Activated CD8-positive, alpha-beta memory T cell treated with anti-CD3 and anti-CD28 coated beads, Interleukin-2, amount 50 U/mL, for 24 hours (primary cell): Measurements from ENCODE around the gene HCST.
"Not testable (repeated sequence)": the region's sequence is repeated elsewhere in the genome, so short reads cannot be mapped to it uniquely, and the experiment has no call there.

Experiments
- DNase-seq: peaks from one replicate; pipeline ENCODE4 v3.0.0-alpha.2; 2020; ENCODE audit errors: extremely low read depth

The HCST gene

DNA sequence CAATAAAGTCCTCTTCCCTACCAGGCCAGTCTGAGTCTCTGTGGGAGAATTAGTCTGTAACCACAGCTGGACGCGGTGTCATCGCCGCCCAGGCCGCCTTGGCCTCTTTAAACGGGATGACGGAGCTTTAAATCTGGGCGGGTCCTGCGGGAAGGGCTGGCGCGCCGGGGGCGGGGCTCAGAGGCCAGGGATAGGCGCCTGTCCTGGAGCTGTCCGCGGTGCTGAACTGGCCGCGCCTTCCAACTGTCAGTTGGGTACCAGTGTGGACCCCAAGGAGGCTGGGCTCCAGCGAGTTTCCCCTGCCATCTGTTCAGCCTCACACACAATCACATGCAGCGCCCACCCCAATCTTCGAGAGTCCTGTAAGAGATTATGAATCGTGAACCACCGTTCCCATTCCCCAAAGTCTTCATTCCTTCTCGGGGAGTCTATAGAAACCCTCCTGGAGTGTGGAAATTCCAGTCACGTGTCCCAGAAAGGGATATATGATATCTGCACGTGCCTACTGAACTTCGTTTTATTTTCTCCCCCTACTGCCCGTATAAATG, 22.5 kb upstream of the HCST start:
- no peak for DNase-seq

DNA sequence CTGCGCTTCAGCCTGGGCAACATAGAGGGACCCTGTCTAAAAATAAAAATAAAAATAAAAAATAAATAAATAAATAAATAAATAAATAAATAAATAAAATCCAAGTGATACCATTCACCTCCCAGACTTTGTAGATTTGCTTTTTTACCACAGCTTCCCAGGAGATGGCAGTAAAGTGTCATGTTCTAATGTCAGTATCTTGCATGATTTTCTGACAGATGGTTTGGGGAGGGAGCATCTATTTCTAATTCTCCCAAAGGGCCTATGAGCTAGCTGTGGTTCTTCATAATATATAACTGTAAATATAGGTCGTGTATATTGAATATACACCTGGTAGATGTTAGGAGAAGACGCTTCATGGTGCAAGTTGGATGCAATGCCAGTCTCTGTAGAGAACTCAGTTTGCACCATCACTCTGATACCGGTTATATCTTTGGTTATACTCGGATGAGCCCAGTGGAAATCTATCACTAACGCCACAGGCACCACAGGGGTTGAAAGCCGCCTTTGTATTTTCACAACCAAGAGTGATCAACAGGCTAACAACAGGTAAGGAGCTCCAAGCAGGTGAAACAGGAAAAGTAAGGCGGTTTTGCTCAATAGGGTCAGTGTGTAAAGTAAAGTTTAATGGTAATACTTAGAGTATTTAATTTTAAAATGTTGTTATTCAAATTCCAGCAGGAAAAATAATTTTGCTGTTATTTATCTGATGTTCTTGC, 20.1 kb upstream of the HCST start:
- no peak for DNase-seq

DNA sequence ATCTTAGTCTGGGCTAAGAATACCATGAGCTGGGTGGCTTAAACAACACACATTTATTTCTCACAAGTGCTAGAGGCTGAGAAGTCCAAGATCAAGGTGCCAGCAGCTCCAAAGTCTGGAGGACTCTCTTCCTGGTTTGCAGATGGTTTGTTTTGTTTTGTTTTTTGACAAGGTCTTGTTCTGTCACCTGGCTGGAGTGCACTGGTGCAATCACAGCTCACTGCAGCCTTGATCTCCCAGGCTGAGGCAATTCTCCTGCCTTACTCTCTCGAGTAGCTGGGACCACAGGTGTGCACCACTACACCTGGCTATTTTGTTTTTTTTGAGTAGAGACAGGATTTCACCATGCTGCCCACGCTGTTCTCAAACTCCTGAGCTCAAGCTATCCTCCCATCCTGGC, 18.4 kb upstream of the HCST start:
- DNase-seq: no peak

DNA sequence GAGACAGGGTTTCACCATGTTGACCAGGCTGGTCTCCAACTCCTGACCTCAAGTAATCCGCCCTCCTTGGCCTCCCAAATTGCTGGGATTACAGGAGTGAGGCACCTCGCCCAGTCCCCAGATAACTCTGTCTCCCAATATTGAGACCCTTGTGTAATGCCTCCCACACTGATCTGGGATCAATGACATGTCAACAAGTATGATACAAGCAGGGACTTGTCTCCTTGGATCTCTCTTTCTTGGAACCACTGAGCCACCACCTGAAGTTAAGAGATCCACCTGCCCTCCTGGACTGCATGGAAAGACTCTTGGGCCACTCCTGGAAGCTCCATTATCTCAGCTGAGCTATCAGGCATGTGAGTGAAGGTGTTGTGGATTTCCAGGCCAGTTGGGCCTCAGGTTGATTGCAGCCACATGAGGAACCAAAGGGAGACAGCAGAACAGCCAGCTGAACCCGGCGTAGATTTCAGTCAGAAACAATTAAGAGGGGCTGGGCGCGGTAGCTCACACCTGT, 17.0 kb upstream of the HCST start:
- DNase-seq: no peak

DNA sequence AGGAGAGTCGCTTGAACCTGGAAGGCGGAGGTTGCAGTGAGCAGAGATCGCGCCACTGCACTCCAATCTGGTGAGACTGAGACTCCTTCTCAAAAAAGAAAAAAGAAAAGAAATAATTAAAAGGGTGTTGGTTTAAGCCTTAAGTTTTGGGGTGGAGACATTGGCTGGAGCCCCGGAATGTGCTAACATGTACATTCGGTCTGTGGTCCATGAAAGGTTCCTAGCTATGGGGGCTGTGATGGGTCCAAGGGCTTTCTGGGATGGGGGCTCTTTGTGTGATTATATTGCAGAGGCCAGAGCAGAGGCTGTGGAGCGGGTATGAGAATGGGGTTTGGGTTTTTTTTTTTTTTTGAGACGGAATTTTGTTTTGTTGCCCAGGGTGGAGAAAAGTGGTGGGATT, 16.4 kb upstream of the HCST start:
- no peak for DNase-seq

DNA sequence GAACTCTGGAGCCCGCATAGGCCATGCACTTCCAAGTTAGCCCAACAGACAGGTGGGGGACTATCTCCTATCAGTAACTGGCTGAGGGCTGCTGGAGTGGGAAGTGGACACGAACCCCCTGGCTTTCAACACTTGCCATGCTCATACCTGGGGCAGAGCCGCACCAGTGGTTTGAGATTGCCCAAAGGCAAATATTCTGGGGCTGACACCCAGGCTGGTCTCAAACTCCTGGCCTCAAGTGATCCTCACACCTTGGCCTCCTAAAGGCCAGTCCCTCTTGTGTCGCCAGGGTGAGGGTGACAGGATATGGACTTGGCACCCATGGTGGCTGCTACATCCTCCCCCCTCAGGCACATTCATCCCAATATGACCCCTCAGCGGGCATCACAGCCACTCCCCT, 15.1 kb upstream of the HCST start:
- DNase-seq: no peak

DNA sequence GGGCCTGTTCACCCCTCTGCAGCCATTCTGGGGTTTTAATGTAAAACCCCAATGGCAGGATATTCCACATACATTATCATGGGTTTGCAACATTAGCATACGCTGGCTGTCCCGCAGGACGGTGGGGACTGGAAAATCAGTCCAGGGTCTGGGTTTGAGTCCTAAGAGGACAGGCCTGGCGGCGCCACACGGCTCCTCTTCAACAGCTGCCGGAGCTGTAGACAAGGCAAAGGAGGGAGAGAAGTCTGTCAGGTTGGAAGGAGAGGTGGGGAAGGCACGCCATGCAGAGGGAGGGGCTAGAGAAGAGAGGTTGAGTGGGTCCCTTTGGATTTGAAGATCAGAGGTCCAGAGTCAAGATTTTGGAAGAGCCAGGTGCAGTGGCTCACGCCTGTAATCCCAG, 13.9 kb upstream of the HCST start:
- no peak for DNase-seq

DNA sequence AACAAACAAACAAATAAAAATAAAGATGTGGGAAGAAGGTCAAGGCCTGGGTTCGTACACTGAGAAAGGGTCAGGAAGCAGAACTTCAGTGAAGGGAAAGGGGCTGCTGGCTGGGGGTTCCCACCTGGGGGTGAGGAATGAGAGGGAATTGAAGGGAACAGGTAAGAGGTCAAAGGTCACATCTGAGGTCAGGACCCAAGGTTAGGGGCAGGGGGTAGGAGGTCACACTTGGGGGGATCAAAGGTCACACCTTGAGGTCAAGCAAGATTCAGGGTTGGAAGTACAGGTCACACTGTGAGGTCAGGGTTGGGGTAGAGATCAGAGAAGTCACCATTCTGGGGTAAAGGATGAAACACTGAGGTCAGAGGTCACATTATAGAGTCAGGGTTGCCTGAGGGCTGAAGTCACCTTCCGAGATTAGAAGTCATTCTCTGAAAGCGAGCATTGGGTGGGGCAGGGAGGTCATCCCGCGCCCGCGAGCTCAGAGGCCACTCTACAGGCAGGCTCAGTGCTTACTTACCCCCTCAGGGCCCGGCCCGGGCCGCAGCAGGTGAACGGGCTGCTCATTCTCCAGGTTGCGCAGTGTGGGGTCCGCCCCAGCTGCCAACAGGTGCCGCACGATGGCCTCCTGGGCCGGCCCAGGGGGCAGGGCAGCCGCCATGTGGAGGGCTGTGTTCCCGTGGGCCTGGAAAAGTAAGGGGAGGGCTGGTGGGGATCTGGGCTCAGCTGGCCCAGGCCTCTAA, 12.8 kb upstream of the HCST start:
- no peak for DNase-seq

DNA sequence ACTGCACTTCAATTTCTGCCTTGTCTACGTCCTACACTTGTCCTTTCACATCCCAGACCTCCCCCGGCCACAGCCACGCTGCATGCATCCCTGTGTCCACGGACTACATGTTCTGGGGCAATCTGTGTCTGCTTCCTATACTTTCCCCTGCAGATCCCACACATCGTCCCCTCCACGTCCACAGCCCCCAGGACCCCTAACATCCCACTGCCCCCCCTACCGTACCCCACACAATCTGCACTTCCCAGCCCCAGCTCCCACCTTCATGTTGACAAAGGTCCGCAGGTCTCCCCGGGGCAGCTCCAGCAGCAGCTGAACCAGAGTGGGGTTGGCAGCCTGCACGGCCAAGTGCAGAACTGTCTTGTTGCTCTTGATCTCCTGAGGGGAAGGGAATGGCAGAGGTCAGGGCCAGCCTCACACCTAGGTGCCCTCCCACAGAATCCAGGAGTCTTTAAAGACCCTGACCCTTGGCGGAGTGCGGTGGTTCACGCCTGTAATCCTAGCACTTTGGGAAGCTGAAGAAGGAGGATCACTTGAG, 12.1 kb upstream of the HCST start:
- no peak for DNase-seq

DNA sequence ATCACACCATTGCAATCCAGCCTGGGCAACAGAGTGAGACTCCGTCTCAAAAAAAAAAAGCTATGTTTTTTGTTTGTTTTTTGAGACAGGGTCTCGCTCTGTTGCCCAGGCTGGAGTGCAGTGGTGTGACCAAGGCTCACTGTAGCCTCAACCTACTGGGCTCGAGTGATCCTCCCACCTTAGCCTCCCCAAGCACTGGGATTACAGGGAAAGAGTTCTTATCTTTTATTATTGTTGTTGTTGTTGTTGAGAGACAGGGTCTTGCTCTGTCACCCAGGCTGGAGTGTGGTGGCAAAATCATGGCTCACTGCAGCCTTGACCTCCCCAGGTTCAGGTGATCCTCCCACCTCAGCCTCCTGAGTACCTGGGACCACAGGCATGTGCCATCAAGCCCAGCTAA, 10.5 kb upstream of the HCST start:
- DNase-seq: not testable (repeated sequence)

DNA sequence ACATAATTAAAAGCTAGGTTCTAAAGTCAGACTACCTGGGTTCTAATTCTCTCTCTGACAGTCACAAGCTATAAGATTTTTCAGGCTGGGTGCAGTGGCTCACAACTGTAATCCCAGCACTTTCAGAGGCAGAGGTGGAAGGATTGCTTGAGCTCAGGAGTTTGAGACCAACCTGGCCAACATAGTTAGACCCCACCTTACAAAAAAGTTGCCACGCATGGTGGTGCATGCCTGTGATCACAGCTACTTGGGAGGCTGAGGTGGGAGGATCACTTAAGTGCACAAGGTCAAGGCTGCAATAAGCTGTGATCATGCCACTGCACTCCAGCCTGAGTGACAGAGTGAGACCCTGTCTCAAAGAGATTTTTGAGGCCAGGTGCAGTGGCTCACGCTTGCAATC, 8.0 kb upstream of the HCST start:
- no peak for DNase-seq

DNA sequence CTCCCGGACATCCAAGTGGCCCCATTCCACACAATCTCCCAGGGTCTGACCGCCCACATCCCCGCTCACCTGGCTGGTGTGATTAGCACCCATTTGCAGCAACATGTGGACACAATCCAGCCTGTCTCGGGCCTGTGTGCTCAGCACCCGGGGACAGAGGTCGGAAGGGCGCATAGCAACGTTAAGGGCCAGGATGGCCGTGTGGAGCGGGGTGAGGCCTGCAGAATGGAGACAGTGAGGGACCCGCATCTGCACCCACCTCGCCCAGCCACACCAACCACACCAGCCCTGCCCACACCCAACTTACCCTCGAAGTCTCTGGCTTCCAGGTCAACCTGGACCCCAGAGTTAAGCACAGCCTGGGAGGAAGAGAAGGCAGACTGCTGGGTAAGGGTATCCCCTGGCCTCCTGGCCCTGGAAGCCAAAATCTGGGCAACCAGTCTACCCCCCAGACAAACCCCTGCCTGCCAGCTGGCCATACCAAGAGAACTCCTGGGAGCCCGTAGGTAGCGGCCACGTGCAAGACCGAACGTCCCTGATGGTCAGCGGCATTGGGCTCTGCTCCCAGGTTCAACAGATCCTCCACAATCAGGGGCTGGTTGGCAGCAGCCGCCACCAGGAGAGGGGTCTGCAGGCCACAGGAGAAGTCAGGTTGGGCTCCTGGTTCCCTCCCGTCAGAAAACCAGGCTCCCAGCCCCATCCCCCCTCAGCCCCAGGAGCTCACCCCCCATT, 6.3 kb upstream of the HCST start:
- no peak for DNase-seq

DNA sequence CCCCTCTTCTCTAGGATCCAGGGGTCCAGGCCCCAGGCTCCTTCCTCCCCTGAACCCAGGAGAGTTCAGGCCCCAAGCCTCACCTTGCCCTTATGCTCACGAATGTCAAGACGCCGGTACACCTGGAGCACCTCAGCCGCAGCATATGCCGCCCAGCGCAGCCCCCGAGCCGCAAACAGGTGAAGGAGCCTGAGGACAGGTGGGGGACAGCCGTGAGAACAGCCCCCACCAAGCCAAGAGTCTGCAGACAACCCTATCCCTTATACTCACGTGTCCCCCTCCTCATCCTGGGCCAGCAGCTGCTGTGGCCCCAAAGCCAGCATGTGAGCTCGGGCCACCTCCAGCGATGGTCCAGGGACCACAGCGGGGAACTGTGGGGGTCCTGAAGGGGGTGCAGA, 5.7 kb upstream of the HCST start:
- no peak for DNase-seq

DNA sequence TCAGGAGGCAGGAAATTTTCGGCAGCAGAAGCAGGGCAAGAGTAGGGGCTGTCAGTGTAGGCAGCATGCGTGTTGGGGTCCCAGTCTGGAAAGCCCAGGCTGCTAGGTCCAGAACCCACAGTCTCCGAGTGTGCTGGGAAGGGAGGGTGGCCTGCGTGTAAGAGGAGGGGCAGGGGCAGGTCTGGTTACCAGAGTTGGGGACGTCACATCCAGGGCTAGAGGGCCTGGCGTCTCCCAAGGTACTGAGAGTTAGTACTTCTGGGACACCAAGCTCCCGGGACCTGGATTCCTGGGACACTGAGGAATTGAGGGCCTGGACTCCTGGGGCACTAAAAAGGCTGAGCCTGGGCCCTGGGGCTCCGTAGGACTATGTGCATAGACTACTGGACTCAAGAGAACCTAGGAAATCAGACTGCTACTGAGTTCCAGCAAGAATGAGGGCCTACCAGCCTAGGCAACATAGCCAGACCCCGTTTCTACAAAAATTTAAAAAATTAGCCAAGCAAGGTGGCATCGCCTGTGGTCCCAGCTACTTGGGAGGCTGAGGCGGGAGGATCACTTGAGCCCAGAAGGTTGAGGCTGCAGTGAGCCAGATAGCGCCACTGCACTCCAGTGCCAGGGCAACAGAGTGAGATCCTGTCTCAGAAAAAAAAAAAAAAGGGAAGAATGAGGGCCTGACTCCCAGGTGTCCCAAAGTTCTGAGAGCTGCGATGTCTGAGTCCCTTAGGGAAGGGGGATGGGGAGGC, 4.5 kb upstream of the HCST start:
- DNase-seq: no peak

DNA sequence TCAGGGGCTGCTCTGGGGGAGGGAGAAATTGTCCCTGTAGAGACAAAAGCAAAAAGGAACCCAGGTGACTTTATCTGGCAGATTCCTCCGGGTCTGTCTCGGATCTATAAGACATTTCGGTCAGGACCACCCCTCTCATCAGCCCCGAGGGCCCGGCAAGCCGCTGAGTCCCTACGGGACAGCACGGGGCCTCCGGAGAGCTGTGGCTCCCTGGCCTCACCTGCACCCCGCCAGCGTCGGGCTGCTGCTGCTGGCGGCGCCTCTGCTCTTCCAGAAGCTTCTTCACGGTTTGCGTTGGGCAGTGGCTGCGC, 3.9 kb upstream of the HCST start:
- no peak for DNase-seq

DNA sequence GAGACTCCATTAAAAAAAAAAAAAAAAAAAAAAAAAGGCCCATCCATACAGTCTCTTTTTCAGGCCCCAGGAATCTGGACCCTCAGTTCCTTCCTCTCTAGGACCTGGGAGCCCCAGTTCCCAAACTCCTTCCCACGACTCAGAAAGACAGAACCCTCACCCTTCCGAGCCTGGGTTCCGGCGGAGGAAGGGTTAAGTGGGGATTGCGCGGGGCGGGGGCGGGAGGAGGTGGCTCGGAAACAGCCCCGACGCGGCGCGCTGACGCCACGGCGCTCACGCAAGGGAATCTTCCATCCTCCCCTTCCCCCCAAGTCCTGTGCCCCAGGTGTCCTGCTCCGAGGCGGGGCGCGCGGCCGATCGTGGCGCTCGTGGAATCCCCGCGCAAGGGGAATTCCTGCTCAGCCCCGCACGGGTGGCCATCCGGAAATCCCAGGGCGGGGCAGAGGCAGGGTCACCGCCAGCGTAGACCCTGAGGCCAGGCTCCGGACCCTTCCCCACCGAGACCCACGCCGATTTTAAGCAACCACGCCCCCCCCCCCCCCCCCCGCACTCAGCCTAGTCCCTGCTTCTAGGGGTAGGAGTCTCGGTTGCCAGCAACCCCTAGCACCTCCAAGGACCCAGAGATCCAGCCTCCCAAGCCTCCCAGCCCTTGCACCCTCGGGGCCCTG, 2.6 kb upstream of the HCST start:
- DNase-seq: peak; percentile 57

DNA sequence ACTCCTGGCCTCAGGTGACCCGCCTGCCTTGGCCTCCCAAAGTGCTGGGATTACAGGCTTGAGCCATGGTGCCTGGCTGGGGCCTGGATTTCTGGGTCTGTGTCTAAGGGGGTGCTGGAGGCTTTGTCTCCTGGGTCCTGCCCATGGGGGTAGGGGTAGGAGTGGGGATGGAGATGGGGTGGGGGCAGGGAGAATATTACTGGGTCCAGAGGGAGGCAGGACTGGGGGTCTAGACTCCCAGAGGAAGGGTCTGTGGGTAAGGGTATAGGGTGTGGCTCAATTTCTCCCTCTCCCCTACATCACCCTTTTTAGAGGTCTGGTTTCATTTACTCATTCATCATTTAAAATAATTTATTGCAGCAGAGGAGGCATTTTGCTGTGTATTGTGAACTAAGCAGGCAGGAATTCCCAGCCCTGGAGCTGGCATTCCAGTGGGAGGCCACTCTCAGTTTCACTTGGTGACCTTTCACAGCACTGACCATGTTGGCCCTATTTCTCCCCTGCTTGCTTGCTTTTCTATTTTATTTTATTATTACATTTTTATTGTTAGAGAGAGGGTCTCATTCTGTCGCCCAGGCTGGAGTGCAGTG, 1.2 kb upstream of the HCST start:
- DNase-seq: no peak

DNA sequence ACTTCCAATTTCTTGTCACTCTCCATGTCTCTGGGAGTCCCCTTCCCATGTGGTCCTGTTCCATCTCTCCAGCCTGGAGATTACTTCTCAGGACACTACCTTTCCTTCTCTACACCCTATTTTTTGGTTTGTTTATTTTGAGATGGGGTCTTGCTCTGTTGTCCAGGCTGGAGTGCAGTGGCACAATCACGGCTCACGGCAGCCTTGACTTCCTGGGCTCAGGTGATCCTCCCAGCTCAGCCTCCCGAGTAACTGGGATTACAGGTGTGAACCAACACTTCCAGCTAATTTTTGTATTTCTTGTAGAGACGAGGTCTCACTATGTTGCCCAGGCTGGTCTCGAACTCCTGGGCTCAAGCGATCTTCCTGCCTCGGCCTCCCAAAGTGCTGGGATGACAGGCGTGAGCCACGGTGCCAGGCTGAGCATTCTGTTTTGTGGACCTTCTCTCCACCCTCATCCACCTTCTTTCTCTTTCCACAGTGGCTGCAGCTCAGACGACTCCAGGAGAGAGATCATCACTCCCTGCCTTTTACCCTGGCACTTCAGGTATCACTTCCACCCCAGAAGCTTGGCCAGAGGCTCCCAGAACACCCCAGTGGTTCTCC, 644 bp downstream of the HCST start:
- no peak for DNase-seq

DNA sequence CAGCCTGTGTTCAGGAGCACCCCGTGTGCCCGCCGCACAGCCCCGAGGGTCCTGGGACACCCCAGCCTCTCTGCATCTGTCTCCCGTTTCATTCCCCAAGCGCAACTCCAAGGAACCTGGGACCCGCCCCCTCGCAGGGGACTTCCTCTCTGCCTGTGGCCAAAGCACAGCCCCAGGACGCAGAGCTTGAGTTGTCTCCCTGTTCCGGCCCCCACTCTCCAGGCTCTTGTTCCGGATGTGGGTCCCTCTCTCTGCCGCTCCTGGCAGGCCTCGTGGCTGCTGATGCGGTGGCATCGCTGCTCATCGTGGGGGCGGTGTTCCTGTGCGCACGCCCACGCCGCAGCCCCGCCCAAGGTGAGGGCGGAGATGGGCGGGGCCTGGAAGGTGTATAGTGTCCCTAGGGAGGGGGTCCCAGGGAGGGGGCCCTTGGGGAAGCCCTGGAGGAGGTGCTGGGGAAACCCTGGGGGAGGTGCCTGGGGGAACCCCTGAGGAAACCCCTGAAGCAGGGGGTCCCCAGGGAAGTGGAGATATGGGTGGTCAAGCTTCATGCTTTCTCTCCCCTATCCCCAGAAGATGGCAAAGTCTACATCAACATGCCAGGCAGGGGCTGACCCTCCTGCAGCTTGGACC, 1.3 kb downstream of the HCST start:
- peak; percentile 68 for DNase-seq
